Endothelial cell of umbilical vein (primary cell): ENCODE data around the gene FKBP8.

Experiments
- EZH2 ChIP-seq: IDR thresholded peaks from 2 replicates; pipeline ENCODE4 v1.6.1; 2012; ENCODE audit warnings: borderline replicate concordance, low read depth, mild to moderate bottlenecking, moderate library complexity, low read length, inconsistent platforms; ENCODE audit not compliant: severe bottlenecking
- GATA2 ChIP-seq: IDR thresholded peaks from 2 replicates; pipeline ENCODE4 v1.7.0; 2011; ENCODE audit warnings: low read depth, mild to moderate bottlenecking, moderate library complexity, mixed read lengths, low read length; ENCODE audit not compliant: insufficient read length, insufficient read depth
- POLR2A ChIP-seq: IDR thresholded peaks from 2 replicates; pipeline ENCODE4 v1.6.1; 2012; ENCODE audit warnings: low read depth, mild to moderate bottlenecking, control low read depth, low read length
- POLR2AphosphoS5 ChIP-seq: IDR thresholded peaks from 2 replicates; pipeline ENCODE4 v1.6.1; 2012; ENCODE audit warnings: low read depth, mild to moderate bottlenecking, control low read depth, low read length, moderate library complexity; ENCODE audit not compliant: insufficient read depth
- TF ChIP-seq, protein P1 (sequence below), 2 donors: IDR thresholded peaks; 1 replicate in 1 of 2; 2 replicates in 1 of 2; pipeline ENCODE4 v1.5.1; 2011; ENCODE audit warnings: low read length in 2 of 2, mild to moderate bottlenecking in 2 of 2, moderate library complexity in 2 of 2, control low read depth in 1 of 2, inconsistent platforms in 1 of 2, low read depth in 1 of 2; ENCODE audit not compliant: insufficient read depth in 1 of 2; ENCODE audit errors: extremely low read depth in 1 of 2
- TF ChIP-seq, protein P2 (sequence below): IDR thresholded peaks from 2 replicates; pipeline ENCODE4 v1.6.1; 2011; ENCODE audit not compliant: insufficient read depth, insufficient read length

DNA sequence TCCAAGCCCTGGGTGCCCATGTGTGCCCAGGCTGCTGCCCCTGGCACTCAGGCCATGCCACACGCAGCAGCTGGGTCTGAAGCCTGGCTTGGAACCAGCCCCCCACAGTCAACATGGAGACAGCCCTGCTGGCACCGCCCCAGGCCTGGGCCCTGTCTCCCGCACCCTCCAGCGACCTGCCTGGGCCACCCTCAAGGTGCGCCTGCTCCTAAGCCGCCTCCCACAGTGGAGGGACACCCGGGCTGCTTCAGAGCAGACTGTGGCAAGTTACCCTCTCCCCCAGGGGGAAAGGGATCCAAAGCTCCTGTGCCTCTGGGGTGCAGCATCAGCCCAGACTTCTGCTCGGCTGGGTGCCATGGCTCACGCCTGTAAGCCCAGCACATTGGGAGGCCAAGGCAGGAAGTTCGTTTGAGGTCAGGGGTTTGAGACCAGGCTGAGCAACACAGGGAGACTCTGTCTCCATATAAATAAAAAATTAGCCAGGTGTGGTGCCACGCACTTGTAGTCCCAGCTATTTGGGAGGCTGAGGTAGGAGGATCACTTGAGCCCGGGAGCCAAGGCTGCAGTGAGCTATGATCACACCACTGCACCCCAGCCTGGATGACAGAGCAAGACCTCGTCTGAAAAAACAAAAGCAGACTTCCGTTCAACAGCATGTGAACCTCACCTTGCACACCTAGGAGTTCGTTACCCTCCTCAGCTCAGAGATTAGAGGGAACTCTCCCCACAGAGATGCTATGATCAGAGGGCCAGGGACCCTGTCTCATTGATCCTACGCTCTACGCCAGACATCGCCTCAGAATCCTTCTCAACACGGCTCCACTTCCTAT, 37.1 kb downstream of the FKBP8 start:
- TF ChIP-seq, protein P1, sequence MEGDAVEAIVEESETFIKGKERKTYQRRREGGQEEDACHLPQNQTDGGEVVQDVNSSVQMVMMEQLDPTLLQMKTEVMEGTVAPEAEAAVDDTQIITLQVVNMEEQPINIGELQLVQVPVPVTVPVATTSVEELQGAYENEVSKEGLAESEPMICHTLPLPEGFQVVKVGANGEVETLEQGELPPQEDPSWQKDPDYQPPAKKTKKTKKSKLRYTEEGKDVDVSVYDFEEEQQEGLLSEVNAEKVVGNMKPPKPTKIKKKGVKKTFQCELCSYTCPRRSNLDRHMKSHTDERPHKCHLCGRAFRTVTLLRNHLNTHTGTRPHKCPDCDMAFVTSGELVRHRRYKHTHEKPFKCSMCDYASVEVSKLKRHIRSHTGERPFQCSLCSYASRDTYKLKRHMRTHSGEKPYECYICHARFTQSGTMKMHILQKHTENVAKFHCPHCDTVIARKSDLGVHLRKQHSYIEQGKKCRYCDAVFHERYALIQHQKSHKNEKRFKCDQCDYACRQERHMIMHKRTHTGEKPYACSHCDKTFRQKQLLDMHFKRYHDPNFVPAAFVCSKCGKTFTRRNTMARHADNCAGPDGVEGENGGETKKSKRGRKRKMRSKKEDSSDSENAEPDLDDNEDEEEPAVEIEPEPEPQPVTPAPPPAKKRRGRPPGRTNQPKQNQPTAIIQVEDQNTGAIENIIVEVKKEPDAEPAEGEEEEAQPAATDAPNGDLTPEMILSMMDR (IDR thresholded peaks at IDR 0.05; ENCODE audit: extremely low read depth in 1 of 2, insufficient read depth in 1 of 2, low read depth in 1 of 2, low read length in 2 of 2) = no peak
- TF ChIP-seq POLR2A (no peak), POLR2AphosphoS5 (no peak), EZH2 (no peak), GATA2 (no peak)
- TF ChIP-seq, protein P2, sequence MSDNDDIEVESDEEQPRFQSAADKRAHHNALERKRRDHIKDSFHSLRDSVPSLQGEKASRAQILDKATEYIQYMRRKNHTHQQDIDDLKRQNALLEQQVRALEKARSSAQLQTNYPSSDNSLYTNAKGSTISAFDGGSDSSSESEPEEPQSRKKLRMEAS = no peak
